Activated CD8-positive, alpha-beta memory T cell treated with anti-CD3 and anti-CD28 coated beads for 1 hour (primary cell): Measurements from ENCODE around the gene NLRP2B.
"Not testable (repeated sequence)": the region's sequence is repeated elsewhere in the genome, so short reads cannot be mapped to it uniquely, and the experiment has no call there.

Source experiments
- DNase-seq, 2 donors: peaks; one replicate each; pipeline ENCODE4 v3.0.0-alpha.2; 2020; ENCODE audit warnings: low read depth in 1 of 2; ENCODE audit errors: extremely low read depth in 1 of 2

The NLRP2B gene

DNA sequence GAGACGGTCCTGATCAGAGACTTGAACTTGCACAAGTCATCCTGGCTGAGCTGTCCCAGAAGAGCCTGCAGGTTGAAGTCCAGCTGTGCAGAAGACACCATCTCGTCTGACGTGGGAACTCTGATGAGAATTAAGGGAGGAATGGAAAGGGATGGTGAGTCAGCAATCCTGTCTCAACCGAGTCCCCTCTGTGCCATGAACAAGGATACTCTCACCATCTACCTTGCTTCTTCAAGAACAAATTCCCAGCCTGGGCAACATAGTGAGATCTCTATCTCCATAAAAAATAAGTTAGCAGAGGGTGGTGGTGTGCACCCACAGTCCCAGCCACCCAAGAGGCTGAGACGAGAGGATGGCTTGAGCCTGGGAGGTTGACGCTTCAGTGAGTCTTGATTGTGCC lies at the start of gene NLRP2B:
NLRP2B (minus strand) TSS at position 101 of the 400 bp plus-strand sequence.
- DNase-seq: no peak

- DNase-seq: not testable (repeated sequence)
These were observed 45.9 kb upstream of the NLRP2B start for GRCh38 chrX:57725995-57726394.

DNA sequence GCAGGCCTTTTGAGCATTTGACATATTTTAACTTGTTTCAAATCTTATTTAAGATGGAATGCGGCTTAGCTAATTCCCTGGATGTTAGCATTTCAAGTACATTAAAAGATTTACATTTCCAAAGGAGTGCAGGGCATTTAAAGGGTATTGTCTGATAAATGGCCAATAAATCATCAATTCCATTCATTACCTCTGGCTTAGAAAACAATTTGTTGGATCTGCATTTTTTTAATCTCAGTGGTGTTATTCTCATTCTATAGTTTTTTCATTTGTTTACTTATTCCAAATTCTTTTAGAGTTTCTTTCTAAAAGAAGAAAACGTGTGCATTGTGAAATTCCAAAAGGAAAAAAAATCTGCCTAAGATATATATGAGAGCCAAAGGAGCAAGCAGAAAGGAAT lies 1.3 kb upstream of the NLRP2B start:
- no peak for DNase-seq

- no peak for DNase-seq
These were observed 1.2 kb downstream of the NLRP2B start for GRCh38 chrX:57678686-57679428.

GRCh38 chrX:57677132-57677858 lies 2.8 kb downstream of the NLRP2B start:
- no peak for DNase-seq

GRCh38 chrX:57675320-57675719 lies 4.7 kb downstream of the NLRP2B start:
- DNase-seq: no peak

GRCh38 chrX:57674861-57675260 lies 5.2 kb downstream of the NLRP2B start:
- DNase-seq: no peak

DNA sequence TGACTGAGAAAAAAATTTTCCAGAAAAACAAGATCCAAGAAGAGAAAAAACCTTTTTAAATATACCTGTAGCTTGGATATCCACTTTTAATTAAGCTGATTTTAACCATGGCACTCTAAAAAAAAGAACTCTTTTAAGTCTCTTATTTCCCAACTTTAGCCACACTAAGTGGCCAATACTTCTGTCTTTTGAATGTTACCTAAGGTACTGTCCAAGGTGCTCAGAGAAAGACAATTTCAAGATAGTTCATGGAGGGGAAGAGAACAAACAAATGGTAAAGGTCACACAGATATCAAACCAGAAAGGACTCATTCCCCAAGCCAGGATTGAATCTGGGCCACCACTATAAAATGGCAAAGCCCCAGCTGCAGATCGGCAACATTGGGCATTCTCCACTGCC lies 10.1 kb downstream of the NLRP2B start:
- no peak for DNase-seq

GRCh38 chrX:57667010-57667409 lies 13.1 kb downstream of the NLRP2B start:
- no peak for DNase-seq

- DNase-seq: no peak
These were observed 25.0 kb downstream of the NLRP2B start for GRCh38 chrX:57655065-57655464.

GRCh38 chrX:57652705-57653104 lies 27.4 kb downstream of the NLRP2B start:
- no peak for DNase-seq

DNA sequence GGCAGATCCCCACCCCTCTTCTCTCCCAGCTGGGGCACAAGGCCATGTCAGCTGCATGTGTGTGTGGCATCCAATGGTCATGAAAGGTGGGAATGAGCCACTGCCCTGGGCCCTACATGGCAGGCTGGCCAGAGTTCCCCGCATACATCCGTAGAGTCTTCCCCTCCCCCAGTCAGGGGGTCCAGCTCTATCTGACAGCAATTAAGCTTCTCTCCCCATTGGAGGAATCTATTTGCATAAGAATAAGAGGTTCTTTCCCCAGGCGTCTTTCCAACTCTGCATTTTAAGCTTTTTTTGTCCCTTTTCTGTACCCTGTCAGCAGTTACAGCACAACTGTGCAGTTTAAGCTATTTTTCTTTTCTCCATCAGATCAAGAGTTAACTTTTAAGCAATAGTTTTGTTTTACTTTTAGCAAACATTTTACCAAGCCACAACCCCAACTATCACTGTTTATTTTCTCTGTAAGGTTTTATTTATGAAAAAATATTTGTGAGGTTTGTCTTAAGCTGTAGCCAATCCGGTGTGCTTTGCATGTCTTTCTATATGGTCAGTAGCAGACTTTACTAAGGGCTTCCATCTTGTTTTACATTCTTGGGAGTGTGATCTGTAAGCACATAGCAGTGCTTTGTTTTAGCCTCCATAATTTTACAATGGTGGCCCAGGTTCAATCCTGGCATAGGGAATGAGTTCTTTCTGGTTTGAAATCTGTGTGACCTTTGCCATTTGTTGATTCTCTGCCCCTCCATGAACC lies 28.7 kb downstream of the NLRP2B start:
- DNase-seq: no peak

- no peak for DNase-seq
These were observed 33.0 kb downstream of the NLRP2B start for GRCh38 chrX:57647020-57647419.

GRCh38 chrX:57643698-57644097 lies 36.4 kb downstream of the NLRP2B start:
- no peak for DNase-seq

DNA sequence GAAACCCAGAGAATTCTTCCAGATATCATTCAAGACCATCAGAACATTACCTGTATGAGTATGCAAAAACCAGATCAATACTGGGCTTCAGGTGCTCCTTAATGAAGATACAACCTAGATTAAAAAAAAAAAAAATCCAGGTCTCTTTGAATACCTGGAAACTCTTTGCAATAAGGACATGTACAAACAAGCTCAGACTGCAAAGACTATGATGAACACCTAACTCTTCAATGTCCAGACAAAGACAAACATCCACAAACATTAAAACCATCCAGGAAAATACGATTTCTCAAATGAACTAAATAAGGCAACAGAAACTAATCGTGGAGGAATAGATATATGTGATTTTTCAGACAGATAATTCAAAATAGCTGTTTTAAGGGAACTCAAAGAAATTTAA lies 38.7 kb downstream of the NLRP2B start:
- DNase-seq: no peak

- DNase-seq: no peak
These were observed 39.4 kb downstream of the NLRP2B start for GRCh38 chrX:57640674-57641016.

- not testable (repeated sequence) for DNase-seq
These were observed 50.6 kb downstream of the NLRP2B start for GRCh38 chrX:57629438-57629837.
